ENCODE results near the gene PA2G4.
A peak's percentile ranks its signal among the peaks of the same experiment; 100 is the strongest.

Gene PA2G4

DNA sequence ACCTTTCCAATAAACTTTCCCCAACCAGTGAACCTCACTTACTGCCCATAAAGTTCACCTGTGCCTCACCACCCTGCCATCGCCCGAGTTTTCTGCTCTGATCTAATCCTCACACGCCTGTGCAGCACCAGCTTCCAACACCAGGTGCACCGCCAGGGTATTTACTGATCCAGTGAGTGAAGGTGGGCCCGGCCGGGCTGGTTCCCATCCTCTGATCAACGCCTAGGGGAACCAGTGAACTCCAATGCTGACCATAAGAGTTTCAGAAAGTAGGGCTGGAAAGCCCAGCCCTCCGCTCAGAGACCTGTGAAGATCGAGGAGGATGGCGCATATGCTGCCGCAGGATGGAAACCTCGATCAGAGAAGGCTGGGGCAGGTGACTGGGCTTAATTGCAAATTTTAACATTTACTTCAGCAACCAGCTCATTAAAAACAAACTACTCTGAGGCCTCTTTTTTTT, 47.3 kb downstream of the PA2G4 start:
- Mint-ChIP-seq H3K27ac (peak overlapping the region; percentile 64), H3K27me3 (ENCODE audit: low read depth, poor library complexity) (peaks cover 7% of the 10 kb centered on the region), H3K9me3 (no peaks in the 10 kb centered on the region), H3K4me1 (peaks cover 42% of the 10 kb centered on the region), H3K36me3 (ENCODE audit: low read depth) (peaks cover 14% of the 10 kb centered on the region), H3K4me3 (peak overlapping the region; percentile 98)
- TF ChIP-seq, protein P1, sequence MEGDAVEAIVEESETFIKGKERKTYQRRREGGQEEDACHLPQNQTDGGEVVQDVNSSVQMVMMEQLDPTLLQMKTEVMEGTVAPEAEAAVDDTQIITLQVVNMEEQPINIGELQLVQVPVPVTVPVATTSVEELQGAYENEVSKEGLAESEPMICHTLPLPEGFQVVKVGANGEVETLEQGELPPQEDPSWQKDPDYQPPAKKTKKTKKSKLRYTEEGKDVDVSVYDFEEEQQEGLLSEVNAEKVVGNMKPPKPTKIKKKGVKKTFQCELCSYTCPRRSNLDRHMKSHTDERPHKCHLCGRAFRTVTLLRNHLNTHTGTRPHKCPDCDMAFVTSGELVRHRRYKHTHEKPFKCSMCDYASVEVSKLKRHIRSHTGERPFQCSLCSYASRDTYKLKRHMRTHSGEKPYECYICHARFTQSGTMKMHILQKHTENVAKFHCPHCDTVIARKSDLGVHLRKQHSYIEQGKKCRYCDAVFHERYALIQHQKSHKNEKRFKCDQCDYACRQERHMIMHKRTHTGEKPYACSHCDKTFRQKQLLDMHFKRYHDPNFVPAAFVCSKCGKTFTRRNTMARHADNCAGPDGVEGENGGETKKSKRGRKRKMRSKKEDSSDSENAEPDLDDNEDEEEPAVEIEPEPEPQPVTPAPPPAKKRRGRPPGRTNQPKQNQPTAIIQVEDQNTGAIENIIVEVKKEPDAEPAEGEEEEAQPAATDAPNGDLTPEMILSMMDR (IDR thresholded peaks at IDR 0.05): peak; percentile 42
- DNase-seq: peak; percentile 46

- Mint-ChIP-seq H3K4me3 (peak within 1 kb of the TSS; percentile 98), H3K4me1 (peaks cover 42% of the 10 kb centered on the region), H3K9me3 (no peaks in the 10 kb centered on the region), H3K27ac (peak within 1 kb of the TSS; percentile 64), H3K27me3 (ENCODE audit: low read depth, poor library complexity) (peaks cover 7% of the 10 kb centered on the region), H3K36me3 (ENCODE audit: low read depth) (peaks cover 14% of the 10 kb centered on the region)
- DNase-seq: peak; percentile 90
- TF ChIP-seq, protein P1 (IDR thresholded peaks at IDR 0.05): no peak
These were observed 47.9 kb downstream of the PA2G4 start, which contains the start of gene MYL6B for GRCh38 chr12:56152132-56152755. Gene MYL6B (plus strand): TSS chr12:56152587. CDS start chr12:56153919, 1,332 bp downstream.

- TF ChIP-seq, protein P1 (IDR thresholded peaks at IDR 0.05): no peak
- no peak for DNase-seq
- H3K36me3 Mint-ChIP-seq (ENCODE audit: low read depth): peaks cover 14% of the 10 kb centered on the region
- peaks cover 7% of the 10 kb centered on the region for H3K27me3 Mint-ChIP-seq (ENCODE audit: low read depth, poor library complexity)
- H3K4me3 Mint-ChIP-seq: peak overlapping the region; percentile 98
- no peak overlapping the region for H3K27ac Mint-ChIP-seq
- H3K4me1 Mint-ChIP-seq: peaks cover 49% of the 10 kb centered on the region
- no peaks in the 10 kb centered on the region for H3K9me3 Mint-ChIP-seq
These were observed 48.7 kb downstream of the PA2G4 start for GRCh38 chr12:56152756-56153677.

DNA sequence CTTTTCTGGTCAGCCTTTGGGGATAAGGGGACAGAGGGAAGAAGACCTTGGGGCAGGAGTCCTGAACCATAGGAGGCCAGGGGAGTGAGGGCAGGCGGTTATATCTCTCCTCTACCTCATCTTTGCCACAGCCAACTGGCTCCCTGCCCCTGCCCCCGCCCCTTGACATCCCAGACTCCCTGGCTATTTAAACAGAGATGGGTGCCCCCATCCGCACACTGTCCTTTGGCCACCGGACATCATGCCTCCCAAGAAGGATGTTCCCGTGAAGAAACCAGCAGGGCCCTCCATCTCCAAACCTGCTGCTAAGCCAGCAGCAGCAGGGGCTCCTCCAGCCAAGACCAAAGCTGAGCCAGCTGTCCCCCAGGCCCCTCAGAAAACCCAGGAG, 49.3 kb downstream of the PA2G4 start:
- no peak overlapping the region for H3K27ac Mint-ChIP-seq
- H3K4me3 Mint-ChIP-seq: peak overlapping the region; percentile 98
- peaks cover 49% of the 10 kb centered on the region for H3K4me1 Mint-ChIP-seq
- H3K27me3 Mint-ChIP-seq (ENCODE audit: low read depth, poor library complexity): peaks cover 3% of the 10 kb centered on the region
- TF ChIP-seq, protein P1 (IDR thresholded peaks at IDR 0.05): no peak
- peaks cover 14% of the 10 kb centered on the region for H3K36me3 Mint-ChIP-seq (ENCODE audit: low read depth)
- no peak for DNase-seq
- H3K9me3 Mint-ChIP-seq: no peaks in the 10 kb centered on the region

DNA sequence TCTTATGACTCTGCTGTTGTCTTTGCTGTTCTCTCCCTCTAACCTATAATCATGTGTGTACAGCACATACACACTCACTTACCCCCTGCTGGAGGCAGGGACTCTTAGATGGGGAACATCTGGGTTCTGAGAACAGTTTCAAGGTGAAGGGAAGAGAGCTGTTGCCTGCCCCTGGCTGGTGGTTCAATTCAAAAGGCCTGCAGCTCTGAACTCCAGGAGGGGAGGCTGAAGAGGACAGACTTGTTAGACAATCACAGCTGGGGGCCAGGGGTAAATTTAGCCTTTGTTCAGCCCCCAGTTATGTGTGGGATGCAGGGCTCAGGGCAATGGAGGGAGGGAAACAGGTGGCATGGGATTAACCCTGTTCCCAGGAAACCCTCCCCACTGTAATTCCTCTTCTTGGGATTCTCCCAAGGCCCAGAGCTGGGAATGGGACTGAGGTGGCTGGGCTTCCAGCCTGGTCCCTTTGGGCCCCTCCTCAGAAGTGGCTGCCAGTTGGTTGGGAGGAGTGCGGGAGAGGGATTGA, 50.0 kb downstream of the PA2G4 start:
- H3K9me3 Mint-ChIP-seq: no peaks in the 10 kb centered on the region
- H3K27me3 Mint-ChIP-seq (ENCODE audit: low read depth, poor library complexity): peaks cover 3% of the 10 kb centered on the region
- peaks cover 54% of the 10 kb centered on the region for H3K4me1 Mint-ChIP-seq
- peak overlapping the region; percentile 98 for H3K4me3 Mint-ChIP-seq
- TF ChIP-seq, protein P1 (IDR thresholded peaks at IDR 0.05): no peak
- no peak overlapping the region for H3K27ac Mint-ChIP-seq
- no peak for DNase-seq
- peaks cover 16% of the 10 kb centered on the region for H3K36me3 Mint-ChIP-seq (ENCODE audit: low read depth)
